ENCODE results near the gene CASS4. TPM values are rescaled to one million over a fixed set of nuclear protein-coding genes. Genes with fewer than 3 reads are reported as not detected.

The CASS4 gene
- total RNA-seq, 1 experiment from 2014 or later, result 0.13 TPM

DNA sequence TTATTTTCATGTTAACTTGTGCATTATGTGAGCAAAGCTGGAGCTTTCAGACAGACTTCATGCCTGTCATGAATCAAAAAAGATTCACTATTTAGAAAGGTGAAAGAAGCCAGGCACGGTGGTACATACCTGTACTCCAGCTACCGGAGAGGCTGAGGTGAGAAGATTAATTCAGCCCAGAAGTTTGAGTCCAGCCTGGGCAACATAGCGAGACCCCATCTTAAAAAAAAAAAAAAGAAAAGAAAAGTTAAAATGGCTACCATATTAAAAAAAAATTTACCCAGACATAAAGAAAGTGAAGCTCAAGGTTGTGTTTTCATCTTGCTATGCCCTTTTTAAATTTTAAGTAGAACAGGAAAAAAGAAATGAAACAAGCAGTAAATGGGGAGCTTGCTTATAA, 889 bp downstream of the CASS4 start:
- ChIA-PET POLR2A (no interaction called here), CTCF (interaction anchor here (1.4 kb wide), 1 partner anchor 25 kb away, joined by 7 read pairs; no protein-coding TSS in a partner anchor)
- peaks cover 9% of the 10 kb centered on the region; the same call in 1 of the 2 replicates for H3K36me3 Mint-ChIP-seq
- no peak for TF ChIP-seq ETV6 (CRISPR knock-in tag; IDR thresholded peaks at IDR 0.05)
- no peak for TF ChIP-seq NFYB (CRISPR knock-in tag; conservative IDR thresholded peaks at IDR 0.05; ENCODE audit: low read depth)
- TF ChIP-seq, protein P1, sequence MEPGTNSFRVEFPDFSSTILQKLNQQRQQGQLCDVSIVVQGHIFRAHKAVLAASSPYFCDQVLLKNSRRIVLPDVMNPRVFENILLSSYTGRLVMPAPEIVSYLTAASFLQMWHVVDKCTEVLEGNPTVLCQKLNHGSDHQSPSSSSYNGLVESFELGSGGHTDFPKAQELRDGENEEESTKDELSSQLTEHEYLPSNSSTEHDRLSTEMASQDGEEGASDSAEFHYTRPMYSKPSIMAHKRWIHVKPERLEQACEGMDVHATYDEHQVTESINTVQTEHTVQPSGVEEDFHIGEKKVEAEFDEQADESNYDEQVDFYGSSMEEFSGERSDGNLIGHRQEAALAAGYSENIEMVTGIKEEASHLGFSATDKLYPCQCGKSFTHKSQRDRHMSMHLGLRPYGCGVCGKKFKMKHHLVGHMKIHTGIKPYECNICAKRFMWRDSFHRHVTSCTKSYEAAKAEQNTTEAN (CRISPR knock-in tag; IDR thresholded peaks at IDR 0.05), result no peak
- no peak for TF ChIP-seq MXD4 (CRISPR knock-in tag; IDR thresholded peaks at IDR 0.05; ENCODE audit: borderline replicate concordance)
- TF ChIP-seq, protein P2, sequence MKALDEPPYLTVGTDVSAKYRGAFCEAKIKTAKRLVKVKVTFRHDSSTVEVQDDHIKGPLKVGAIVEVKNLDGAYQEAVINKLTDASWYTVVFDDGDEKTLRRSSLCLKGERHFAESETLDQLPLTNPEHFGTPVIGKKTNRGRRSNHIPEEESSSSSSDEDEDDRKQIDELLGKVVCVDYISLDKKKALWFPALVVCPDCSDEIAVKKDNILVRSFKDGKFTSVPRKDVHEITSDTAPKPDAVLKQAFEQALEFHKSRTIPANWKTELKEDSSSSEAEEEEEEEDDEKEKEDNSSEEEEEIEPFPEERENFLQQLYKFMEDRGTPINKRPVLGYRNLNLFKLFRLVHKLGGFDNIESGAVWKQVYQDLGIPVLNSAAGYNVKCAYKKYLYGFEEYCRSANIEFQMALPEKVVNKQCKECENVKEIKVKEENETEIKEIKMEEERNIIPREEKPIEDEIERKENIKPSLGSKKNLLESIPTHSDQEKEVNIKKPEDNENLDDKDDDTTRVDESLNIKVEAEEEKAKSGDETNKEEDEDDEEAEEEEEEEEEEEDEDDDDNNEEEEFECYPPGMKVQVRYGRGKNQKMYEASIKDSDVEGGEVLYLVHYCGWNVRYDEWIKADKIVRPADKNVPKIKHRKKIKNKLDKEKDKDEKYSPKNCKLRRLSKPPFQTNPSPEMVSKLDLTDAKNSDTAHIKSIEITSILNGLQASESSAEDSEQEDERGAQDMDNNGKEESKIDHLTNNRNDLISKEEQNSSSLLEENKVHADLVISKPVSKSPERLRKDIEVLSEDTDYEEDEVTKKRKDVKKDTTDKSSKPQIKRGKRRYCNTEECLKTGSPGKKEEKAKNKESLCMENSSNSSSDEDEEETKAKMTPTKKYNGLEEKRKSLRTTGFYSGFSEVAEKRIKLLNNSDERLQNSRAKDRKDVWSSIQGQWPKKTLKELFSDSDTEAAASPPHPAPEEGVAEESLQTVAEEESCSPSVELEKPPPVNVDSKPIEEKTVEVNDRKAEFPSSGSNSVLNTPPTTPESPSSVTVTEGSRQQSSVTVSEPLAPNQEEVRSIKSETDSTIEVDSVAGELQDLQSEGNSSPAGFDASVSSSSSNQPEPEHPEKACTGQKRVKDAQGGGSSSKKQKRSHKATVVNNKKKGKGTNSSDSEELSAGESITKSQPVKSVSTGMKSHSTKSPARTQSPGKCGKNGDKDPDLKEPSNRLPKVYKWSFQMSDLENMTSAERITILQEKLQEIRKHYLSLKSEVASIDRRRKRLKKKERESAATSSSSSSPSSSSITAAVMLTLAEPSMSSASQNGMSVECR (CRISPR knock-in tag; IDR thresholded peaks at IDR 0.05; ENCODE audit: borderline replicate concordance), result no peak
- TF ChIP-seq, protein P3, sequence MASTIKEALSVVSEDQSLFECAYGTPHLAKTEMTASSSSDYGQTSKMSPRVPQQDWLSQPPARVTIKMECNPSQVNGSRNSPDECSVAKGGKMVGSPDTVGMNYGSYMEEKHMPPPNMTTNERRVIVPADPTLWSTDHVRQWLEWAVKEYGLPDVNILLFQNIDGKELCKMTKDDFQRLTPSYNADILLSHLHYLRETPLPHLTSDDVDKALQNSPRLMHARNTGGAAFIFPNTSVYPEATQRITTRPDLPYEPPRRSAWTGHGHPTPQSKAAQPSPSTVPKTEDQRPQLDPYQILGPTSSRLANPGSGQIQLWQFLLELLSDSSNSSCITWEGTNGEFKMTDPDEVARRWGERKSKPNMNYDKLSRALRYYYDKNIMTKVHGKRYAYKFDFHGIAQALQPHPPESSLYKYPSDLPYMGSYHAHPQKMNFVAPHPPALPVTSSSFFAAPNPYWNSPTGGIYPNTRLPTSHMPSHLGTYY (CRISPR knock-in tag; IDR thresholded peaks at IDR 0.05), result no peak
- no peak for TF ChIP-seq FOXP1 (CRISPR knock-in tag; IDR thresholded peaks at IDR 0.05; ENCODE audit: borderline replicate concordance)
- no peak for TF ChIP-seq ATF1 (CRISPR knock-in tag; IDR thresholded peaks at IDR 0.05)
- H3K27ac Mint-ChIP-seq, result no peak overlapping the region
- no peaks in the 10 kb centered on the region for H3K4me1 Mint-ChIP-seq
- no peaks in the 10 kb centered on the region for H3K27me3 Mint-ChIP-seq (ENCODE audit: low read depth)
- no peaks in the 10 kb centered on the region for H3K9me3 Mint-ChIP-seq
- ATAC-seq (no peak), DNase-seq (ENCODE audit: low spot score) (no peak)
- no peak overlapping the region for H3K4me3 Mint-ChIP-seq

DNA sequence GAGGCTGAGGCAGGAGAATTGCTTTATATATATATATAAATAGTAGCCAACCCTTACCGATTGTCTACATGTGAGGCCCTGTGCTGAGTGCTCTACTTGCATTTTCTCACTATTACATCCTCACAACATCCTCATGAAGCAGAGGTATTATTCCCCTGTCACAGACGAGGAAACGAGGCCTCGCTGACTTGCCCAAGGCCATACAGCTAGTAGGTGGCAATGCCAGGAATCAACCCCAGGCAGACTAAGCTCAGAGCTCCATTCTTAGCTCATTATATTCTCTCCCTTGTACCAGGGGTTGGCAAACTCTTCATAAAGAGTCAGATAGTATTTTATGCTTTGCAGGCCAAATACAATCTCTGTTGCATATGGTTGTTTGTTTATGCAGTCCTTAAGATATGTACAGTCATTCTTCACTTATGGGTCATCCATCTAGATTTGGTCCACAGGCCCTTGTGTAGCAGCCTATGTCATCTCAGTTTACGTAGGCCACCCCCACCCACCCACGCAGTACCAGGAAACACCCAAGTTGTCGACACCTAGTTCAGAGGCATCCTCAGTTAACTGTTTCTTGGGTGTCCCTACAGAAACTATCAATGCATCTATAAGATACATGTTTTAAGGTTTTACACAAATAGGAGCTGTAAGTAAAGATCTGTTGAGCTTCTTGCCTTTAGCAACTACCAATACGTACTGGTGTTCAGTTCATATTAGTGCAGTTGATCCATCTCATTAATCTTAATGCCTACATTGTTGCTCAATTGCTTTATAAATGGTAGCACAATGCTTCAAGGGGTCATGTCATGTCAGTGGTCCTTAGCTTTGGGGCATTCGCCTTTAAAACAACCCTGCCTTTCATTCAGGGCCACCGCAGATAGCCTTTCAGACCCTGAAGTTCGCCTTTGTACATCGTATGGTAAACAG, 3.0 kb downstream of the CASS4 start:
- 0 out of 2 replicates have a peak, but pooled peaks cover 6% of the 10 kb centered on the region for H3K36me3 Mint-ChIP-seq
- no peaks in the 10 kb centered on the region for H3K9me3 Mint-ChIP-seq
- H3K27me3 Mint-ChIP-seq (ENCODE audit: low read depth), result no peaks in the 10 kb centered on the region
- H3K4me1 Mint-ChIP-seq, result no peaks in the 10 kb centered on the region
- no peak for DNase-seq (ENCODE audit: low spot score)
- ATAC-seq, result no peak
- ChIA-PET CTCF (no interaction called here), POLR2A (interaction anchor here (0.6 kb wide), 1 partner anchor 925 kb away, joined by 3 read pairs; no protein-coding TSS in a partner anchor)
- H3K27ac Mint-ChIP-seq, result no peak overlapping the region
- H3K4me3 Mint-ChIP-seq, result no peak overlapping the region
- TF ChIP-seq ZNF138 (CRISPR knock-in tag; conservative IDR thresholded peaks at IDR 0.05) (no peak), ZNF232 (CRISPR knock-in tag; IDR thresholded peaks at IDR 0.05) (no peak), CREB1 (CRISPR knock-in tag; IDR thresholded peaks at IDR 0.05) (no peak), RORB (CRISPR knock-in tag; IDR thresholded peaks at IDR 0.05) (no peak)
- TF ChIP-seq, protein P4, sequence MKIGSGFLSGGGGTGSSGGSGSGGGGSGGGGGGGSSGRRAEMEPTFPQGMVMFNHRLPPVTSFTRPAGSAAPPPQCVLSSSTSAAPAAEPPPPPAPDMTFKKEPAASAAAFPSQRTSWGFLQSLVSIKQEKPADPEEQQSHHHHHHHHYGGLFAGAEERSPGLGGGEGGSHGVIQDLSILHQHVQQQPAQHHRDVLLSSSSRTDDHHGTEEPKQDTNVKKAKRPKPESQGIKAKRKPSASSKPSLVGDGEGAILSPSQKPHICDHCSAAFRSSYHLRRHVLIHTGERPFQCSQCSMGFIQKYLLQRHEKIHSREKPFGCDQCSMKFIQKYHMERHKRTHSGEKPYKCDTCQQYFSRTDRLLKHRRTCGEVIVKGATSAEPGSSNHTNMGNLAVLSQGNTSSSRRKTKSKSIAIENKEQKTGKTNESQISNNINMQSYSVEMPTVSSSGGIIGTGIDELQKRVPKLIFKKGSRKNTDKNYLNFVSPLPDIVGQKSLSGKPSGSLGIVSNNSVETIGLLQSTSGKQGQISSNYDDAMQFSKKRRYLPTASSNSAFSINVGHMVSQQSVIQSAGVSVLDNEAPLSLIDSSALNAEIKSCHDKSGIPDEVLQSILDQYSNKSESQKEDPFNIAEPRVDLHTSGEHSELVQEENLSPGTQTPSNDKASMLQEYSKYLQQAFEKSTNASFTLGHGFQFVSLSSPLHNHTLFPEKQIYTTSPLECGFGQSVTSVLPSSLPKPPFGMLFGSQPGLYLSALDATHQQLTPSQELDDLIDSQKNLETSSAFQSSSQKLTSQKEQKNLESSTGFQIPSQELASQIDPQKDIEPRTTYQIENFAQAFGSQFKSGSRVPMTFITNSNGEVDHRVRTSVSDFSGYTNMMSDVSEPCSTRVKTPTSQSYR (CRISPR knock-in tag; IDR thresholded peaks at IDR 0.05), result no peak
- TF ChIP-seq, protein P5, sequence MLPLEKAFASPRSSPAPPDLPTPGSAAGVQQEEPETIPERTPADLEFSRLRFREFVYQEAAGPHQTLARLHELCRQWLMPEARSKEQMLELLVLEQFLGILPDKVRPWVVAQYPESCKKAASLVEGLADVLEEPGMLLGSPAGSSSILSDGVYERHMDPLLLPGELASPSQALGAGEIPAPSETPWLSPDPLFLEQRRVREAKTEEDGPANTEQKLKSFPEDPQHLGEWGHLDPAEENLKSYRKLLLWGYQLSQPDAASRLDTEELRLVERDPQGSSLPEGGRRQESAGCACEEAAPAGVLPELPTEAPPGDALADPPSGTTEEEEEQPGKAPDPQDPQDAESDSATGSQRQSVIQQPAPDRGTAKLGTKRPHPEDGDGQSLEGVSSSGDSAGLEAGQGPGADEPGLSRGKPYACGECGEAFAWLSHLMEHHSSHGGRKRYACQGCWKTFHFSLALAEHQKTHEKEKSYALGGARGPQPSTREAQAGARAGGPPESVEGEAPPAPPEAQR (CRISPR knock-in tag; IDR thresholded peaks at IDR 0.05), result no peak
- TF ChIP-seq, protein P6, sequence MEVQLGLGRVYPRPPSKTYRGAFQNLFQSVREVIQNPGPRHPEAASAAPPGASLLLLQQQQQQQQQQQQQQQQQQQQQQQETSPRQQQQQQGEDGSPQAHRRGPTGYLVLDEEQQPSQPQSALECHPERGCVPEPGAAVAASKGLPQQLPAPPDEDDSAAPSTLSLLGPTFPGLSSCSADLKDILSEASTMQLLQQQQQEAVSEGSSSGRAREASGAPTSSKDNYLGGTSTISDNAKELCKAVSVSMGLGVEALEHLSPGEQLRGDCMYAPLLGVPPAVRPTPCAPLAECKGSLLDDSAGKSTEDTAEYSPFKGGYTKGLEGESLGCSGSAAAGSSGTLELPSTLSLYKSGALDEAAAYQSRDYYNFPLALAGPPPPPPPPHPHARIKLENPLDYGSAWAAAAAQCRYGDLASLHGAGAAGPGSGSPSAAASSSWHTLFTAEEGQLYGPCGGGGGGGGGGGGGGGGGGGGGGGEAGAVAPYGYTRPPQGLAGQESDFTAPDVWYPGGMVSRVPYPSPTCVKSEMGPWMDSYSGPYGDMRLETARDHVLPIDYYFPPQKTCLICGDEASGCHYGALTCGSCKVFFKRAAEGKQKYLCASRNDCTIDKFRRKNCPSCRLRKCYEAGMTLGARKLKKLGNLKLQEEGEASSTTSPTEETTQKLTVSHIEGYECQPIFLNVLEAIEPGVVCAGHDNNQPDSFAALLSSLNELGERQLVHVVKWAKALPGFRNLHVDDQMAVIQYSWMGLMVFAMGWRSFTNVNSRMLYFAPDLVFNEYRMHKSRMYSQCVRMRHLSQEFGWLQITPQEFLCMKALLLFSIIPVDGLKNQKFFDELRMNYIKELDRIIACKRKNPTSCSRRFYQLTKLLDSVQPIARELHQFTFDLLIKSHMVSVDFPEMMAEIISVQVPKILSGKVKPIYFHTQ (CRISPR knock-in tag; IDR thresholded peaks at IDR 0.05), result no peak
- TF ChIP-seq, protein P7, sequence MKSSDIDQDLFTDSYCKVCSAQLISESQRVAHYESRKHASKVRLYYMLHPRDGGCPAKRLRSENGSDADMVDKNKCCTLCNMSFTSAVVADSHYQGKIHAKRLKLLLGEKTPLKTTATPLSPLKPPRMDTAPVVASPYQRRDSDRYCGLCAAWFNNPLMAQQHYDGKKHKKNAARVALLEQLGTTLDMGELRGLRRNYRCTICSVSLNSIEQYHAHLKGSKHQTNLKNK (CRISPR knock-in tag; IDR thresholded peaks at IDR 0.05), result no peak
- TF ChIP-seq, protein P1 (CRISPR knock-in tag; IDR thresholded peaks at IDR 0.05), result no peak
